Measurements from ENCODE around the gene FGGY.
"Not testable (repeated sequence)": the region's sequence is repeated elsewhere in the genome, so short reads cannot be mapped to it uniquely, and the experiment has no call there.

Gene FGGY

GRCh38 chr1:59521456-59521855 lies 224.6 kb downstream of the FGGY start:
- no peak for DNase-seq

- DNase-seq = no peak
Observed at GRCh38 chr1:59522925-59523505, 226.1 kb downstream of the FGGY start.

DNA sequence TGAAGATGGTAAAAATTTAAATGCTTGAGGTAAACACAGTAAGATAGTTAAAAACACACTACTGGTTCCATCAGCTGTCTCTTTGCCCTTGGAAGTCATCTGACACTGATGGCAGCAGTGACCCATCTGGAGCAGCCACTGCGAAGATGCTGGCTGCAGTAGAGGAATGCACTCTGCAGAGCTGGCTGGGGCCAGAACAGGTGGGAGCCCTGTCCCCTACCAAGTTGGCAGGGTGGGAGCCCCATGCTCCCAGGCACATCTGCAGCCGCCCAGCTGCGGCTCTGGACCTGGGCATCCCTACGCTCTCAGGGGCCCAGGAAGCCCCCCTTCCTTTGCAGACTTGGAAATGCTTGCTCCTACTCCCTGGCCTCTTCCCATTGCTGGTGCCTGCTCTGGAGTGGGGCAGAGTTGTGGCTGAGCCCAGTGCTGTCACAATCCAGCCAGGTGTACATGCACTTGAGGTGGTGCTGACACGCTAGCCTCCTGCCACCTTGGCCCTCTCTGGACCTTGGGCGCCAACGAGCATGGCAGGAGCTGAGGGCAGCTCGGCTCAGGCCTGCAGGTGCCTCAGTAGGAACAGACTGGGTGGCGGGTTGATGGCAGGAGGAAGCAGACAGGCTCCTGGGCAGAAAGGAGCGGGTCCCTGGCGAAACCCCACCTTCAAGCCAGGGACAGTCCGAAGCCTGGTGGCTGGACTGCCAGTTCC lies 227.0 kb downstream of the FGGY start:
- DNase-seq = no peak

DNA sequence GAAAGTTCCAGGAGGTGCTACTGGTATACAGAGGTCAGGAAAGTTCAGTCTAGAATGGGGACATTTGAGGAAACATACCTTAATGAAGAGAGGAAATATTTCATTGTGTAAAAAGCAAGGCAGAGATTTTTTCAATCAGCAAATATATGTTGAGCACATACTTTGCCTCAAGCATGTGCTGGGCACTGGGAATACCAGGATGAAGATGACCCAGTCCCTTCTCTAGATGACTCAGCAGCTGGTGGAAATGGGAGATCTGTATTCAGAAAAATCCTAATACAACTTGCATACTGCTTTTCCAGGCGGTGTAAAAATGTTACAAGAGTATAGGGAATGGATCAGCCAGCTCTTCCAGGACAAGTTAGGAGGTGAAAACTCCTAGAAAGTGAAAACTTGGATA lies 229.3 kb downstream of the FGGY start:
- DNase-seq = no peak

DNA sequence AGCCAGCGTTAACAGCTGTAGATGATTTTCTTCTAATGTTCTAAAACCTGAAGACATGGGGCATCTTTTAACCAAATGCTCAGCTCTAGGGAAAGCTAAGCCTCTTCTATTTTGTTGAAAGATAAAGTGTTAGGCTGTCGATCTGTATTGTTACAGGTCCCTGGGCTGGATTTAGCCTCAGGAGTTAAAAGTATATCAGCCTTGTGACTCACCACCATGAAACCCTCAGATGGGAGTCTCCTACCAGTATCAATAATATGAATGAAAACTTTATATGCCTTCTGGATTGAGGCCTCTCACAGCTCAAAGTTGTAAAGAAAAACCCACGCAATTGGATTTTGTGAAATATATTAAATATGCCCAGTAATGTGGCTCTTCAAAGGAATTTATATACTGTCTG lies 231.6 kb downstream of the FGGY start:
- no peak for DNase-seq

DNA sequence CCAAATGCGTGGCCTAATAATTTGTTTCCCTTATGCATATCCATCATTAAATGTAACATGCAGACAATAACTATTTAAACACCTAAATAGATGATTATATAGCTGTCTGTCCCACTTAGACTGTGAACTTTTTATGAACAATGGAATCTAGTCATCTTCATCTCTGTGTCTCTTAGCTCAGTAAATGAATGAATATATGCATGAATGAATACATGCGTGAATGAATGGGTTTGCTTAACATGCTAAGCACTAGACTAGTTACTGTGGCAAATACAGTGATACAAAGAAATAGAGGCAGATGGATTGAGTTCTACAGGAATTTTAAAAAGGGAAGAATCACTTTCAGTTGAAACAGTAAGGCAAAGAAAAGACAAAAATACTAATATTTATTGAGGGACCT lies 232.0 kb downstream of the FGGY start:
- DNase-seq = no peak

- DNase-seq = no peak
Observed at GRCh38 chr1:59530119-59530518, 233.2 kb downstream of the FGGY start.

GRCh38 chr1:59532102-59532501 lies 235.2 kb downstream of the FGGY start:
- DNase-seq = no peak

- DNase-seq = not testable (repeated sequence)
Observed at GRCh38 chr1:59538476-59538875, 241.6 kb downstream of the FGGY start.

DNA sequence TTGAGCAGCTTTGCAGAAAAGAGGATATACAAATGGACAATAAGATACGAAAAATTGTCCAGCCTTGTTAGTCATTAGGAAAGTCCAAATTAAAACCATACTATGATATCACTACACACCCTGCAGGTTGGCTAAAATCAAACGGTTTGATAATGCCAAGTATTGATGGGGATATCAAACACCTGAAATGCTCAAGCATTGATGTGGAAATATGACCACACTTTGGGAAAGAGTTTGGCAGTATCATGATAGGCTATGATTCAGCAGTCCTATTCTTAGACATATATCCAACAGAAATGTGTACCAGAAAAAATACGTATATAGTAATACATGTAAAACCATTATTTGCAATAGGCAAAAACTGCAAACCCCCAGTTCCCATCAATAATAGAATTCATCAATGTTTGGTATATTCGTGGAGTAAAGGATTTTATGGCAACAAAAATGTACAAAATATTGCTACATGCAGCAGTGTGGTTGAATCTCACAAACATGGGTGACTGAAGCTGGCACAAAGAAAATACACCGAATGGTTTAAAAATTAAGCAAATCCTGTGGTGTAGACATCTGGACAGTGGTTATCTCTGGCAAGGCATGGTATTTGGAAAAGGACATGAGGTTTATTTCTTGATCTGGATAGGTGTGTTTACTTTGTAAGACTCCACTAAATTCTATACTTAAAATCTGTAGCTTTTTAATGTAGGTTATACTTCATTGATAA lies 243.2 kb downstream of the FGGY start:
- no peak for DNase-seq

DNA sequence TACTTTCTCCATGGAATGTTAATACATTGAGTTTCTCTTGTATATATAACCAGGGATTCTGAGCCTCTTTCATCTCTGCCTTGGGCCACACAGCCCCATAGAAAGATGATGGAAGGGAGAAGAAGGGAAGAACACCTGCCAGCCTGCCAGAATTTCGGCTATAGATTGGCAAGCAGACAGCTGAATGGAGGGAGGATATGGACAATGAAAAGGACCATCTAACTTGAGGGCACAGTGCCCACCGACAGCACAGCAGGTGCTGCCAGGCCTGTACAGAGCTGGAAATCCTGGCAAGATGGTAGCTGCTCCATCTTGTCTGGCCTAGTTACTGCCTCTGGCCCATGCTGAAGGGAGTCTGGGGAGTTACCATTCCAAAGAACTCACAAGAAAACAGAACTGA lies 244.3 kb downstream of the FGGY start:
- DNase-seq = no peak

- no peak for DNase-seq
Observed at GRCh38 chr1:59541891-59542290, 245.0 kb downstream of the FGGY start.

DNA sequence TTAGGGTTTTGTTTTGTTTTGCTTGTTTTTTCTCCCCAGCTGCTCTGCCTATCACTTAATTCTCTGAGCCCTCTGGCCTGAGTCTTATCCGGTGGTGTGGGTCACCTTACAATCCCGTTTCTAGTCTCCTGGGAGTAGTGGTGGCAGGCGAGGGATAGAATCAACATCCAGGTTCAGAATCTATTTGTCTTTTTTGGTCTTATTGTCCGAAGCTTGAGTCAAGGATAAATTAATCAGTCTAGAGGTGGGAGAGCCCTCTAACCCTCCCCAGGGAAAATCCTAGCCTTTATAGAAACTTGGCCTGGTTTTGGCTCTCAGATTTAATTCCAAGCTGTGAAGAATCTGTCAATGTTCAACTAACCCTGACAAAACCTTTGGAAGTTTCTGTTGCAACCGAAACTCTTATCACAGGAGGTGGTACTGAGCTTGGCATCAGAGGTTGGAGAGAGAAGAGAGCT lies 246.3 kb downstream of the FGGY start:
- no peak for DNase-seq

DNA sequence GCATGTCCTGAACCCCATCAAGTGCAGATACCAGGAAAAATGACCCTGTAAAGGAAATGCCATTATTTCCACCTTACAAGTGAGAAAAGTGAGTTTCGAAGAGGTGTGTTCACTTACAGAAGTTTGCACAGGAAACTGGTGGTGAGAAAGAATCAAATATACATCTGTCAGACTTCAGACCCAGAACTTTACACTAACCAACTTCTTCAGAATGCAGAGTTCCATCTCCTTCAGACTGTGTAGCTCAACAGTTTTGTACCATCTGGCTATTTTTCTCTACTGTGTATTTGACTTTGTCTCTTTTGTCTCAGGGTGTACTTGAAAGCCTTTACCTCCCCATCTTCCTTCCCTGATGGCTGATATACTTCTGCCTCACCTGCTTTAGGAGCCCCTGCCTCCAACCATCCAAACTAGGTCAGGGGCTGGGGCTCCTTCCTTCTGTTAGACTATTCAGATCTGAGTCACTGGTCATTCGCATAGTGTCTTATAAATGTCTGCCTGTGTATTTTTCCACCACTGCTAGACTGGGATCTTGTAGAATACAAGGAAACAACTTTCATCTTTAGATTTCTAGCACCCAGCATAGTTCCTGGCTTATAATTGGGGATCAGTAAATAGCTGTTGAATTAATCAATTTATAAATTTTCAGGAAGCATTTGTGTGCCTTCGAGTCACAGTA lies 247.9 kb downstream of the FGGY start:
- no peak for DNase-seq

- no peak for DNase-seq
Observed at GRCh38 chr1:59545830-59546229, 248.9 kb downstream of the FGGY start.

GRCh38 chr1:59549066-59549837 lies 252.4 kb downstream of the FGGY start:
- DNase-seq = no peak

- DNase-seq = no peak
Observed at GRCh38 chr1:59549903-59550302, 253.0 kb downstream of the FGGY start.

DNA sequence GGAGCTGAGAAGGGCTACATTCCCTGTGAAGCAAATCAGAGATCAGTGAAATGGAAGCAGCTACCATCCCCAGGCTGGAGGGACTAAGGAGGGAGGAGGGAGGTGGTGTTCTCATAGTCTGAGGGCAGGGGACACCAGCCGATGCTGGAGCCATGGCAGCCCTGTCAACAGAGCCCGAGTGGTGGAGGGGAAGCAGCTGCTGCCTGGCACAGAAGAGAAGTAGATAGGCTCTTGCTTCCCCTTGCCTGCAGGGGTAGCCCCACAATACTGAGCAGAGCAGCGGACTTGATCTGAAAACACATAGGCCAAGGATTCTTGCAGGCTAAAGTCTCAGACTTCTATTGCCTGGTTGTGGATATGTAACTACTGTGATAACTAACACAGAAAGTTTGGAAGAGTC lies 255.1 kb downstream of the FGGY start:
- DNase-seq = no peak

- DNase-seq = no peak
Observed at GRCh38 chr1:59553371-59553770, 256.5 kb downstream of the FGGY start.

- no peak for DNase-seq
Observed at GRCh38 chr1:59554011-59554663, 257.2 kb downstream of the FGGY start.

DNA sequence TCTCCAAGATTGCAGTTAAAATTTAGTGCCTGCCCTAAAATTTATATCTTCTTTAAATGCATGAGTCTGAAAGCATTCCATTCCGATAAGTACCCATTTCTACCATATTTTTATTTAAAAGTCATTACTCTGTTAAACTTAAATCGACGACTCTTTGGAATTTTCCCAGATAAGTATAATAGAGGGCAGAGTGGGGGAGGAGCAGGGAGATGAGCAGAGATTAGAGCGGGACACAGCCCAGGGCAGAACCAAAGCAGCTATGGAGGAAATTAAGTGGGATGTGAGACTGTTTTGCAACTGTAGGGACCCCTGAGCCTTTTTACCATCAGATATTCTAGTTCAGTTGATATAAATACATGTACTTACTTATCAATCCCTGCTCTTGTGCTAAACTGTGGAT lies 257.9 kb downstream of the FGGY start:
- no peak for DNase-seq

DNA sequence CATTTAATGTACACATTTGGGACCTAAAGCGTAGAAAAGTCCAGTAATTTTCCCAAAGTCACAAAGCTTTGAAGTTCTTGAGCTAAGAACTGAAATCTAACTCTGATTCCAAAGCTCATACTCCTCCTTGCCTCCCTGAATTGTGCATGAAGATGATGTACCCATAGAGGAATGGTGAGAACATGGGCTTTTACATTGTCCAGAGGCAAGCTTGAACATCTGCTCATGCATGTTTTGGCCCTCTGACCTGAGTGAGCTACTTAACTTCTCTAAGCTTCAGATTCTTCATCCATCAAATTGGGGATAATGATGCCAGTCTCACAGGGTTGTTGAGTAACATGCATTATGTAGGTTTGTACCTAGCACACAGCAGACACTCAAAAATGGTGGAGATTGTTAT lies 259.5 kb downstream of the FGGY start:
- DNase-seq = no peak
